ENCODE measurements around the gene MED14. TPM values are rescaled to one million over a fixed set of nuclear protein-coding genes. Genes with fewer than 3 reads are reported as not detected.

The MED14 gene
- total and polyA plus RNA-seq, 11 donors = 9.8 to 40.9 (median 25.8) TPM

Other genes starting within 250 kb of the MED14 start
- 10 to 100 TPM; 35.8 to 93.6 (median 51.0) TPM for gene ATP6AP2, start 154.6 kb downstream of the MED14 start, total RNA-seq
- gene ATP6AP2, start 154.6 kb downstream of the MED14 start, polyA plus RNA-seq = 10 to 100 TPM; 28.5 to 61.0 TPM
- gene MPC1L, start 112.1 kb downstream of the MED14 start, total RNA-seq = not detected
- not detected for gene MPC1L, start 112.1 kb downstream of the MED14 start, polyA plus RNA-seq
- 10 to 100 TPM in 1 of 9 donors, 1 to 10 TPM in 8; 3.3 to 16.0 (median 6.0) TPM for gene CXorf38, start 88.0 kb downstream of the MED14 start, total RNA-seq
- gene CXorf38, start 88.0 kb downstream of the MED14 start, polyA plus RNA-seq = 1 to 10 TPM; 2.6 to 3.5 TPM